ENCODE measurements around the gene NFKBIL1.

Gene NFKBIL1

DNA sequence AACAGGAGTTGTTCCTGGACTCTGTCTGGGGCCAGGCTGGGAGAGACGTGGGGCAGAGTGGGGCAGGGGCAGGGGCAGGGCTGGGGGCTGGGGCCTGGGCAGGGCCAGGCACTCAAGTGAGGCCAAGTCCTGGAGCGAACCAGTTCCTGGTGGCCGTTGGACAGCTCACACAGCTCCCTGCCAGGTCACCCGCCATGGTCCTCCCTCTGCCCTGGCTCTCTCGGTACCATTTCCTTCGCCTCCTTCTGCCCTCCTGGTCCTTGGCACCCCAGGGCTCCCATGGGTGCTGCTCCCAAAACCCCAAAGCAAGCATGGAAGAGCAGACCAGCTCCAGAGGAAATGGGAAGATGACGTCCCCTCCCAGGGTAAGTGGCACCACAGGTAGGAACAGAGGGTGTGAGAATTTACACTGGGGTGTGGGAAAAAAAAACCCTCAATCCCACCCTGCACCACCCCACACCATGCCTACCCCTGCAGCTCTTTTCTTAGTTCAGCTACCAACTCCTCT is 18.5 kb upstream of the NFKBIL1 start, which contains the start of gene MCCD1:
Gene MCCD1 (plus strand): TSS at position 142 of the 508 bp plus-strand sequence. CDS start 53 bp downstream, at position 195.
- Histone ChIP-seq H3K4me1 (no peaks in the 10 kb centered on the region), H3K9me3 (no peaks in the 10 kb centered on the region), H3K4me3 (no peak within 1 kb of the TSS), H3K27me3 (no peaks in the 10 kb centered on the region), H3K36me3 (peaks cover 31 to 47% (median 47%) of the 10 kb centered on the region in 3 donors), H3K27ac (no peak within 1 kb of the TSS)
- no peak for DNase-seq
- intact Hi-C loops (cut with DNase I; ENCODE audit: low total_unique reads), result no loop called here
- TF ChIP-seq, protein P1, sequence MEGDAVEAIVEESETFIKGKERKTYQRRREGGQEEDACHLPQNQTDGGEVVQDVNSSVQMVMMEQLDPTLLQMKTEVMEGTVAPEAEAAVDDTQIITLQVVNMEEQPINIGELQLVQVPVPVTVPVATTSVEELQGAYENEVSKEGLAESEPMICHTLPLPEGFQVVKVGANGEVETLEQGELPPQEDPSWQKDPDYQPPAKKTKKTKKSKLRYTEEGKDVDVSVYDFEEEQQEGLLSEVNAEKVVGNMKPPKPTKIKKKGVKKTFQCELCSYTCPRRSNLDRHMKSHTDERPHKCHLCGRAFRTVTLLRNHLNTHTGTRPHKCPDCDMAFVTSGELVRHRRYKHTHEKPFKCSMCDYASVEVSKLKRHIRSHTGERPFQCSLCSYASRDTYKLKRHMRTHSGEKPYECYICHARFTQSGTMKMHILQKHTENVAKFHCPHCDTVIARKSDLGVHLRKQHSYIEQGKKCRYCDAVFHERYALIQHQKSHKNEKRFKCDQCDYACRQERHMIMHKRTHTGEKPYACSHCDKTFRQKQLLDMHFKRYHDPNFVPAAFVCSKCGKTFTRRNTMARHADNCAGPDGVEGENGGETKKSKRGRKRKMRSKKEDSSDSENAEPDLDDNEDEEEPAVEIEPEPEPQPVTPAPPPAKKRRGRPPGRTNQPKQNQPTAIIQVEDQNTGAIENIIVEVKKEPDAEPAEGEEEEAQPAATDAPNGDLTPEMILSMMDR (IDR thresholded peaks at IDR 0.05), result no peak

DNA sequence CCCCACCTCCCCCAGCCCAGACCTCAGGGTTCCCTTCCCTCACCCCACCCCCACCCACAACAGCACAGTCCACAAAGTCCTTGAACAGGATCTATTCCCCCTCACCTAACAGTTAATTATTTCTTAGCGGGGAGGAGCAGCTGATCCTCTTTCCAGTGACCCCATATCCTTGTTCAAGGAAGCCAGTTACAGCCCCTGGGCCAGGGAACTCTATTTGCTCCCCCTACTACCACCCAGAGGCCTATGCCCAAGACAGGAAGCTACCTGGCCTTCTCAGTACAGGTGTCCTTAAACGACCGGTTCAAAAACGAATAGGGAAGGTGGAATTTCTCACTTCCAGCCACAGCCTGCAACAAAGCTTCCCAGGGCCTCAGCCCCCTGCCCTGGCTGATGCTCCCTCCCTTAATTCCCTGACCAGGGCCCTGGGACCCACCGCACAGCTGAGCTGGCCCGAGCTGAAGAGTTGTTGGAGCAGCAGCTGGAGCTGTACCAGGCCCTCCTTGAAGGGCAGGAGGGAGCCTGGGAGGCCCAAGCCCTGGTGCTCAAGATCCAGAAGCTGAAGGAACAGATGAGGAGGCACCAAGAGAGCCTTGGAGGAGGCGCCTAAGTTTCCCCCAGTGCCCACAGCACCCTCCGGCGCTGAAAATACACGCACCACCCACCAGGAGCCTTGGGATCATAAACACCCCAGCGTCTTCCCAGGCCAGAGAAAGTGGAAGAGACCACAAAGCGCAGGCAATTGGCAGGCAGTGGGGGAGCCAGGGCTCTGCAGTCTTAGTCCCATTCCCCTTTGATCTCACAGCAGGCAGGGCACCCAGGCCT is 17.9 kb upstream of the NFKBIL1 start:
- Histone ChIP-seq H3K9me3 (no peaks in the 10 kb centered on the region), H3K4me3 (no peak overlapping the region), H3K36me3 (peaks cover 38 to 53% (median 53%) of the 10 kb centered on the region in 3 donors), H3K4me1 (no peaks in the 10 kb centered on the region), H3K27ac (no peak overlapping the region), H3K27me3 (no peaks in the 10 kb centered on the region)
- TF ChIP-seq, protein P1 (IDR thresholded peaks at IDR 0.05), result no peak
- DNase-seq, result no peak
- intact Hi-C loops (cut with DNase I; ENCODE audit: low total_unique reads), result no loop called here

DNA sequence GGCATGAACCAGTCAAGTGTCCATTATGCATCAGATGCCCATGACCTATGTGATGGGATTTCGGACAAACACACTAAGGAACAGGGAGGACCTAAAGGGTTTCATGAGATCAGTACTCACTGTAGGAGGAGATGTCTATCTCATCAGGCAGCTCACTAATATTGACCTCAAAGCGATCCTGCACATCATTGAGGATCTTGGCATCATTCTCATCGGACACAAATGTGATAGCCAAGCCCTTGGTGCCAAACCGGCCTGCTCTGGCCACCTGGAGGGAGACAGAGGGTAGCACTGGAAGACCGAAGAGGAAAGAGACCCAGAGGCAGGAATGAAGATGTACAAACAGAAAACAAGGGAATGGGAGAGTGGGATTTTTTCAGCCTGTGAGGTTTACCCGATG is 16.7 kb upstream of the NFKBIL1 start:
- no peaks in the 10 kb centered on the region for H3K27me3 ChIP-seq
- H3K27ac ChIP-seq, result no peak overlapping the region
- peaks cover 49 to 65% (median 64%) of the 10 kb centered on the region in 3 donors for H3K36me3 ChIP-seq
- intact Hi-C loops (cut with DNase I; ENCODE audit: low total_unique reads), result no loop called here
- no peaks in the 10 kb centered on the region for H3K9me3 ChIP-seq
- TF ChIP-seq, protein P1 (IDR thresholded peaks at IDR 0.05), result no peak
- no peak overlapping the region for H3K4me3 ChIP-seq
- H3K4me1 ChIP-seq, result no peaks in the 10 kb centered on the region
- no peak for DNase-seq

- no peak for DNase-seq
- intact Hi-C loops (cut with DNase I; ENCODE audit: low total_unique reads), result no loop called here
- H3K4me3 ChIP-seq, result no peak overlapping the region
- H3K9me3 ChIP-seq, result no peaks in the 10 kb centered on the region
- H3K27me3 ChIP-seq, result no peaks in the 10 kb centered on the region
- TF ChIP-seq, protein P1 (IDR thresholded peaks at IDR 0.05), result no peak
- no peaks in the 10 kb centered on the region for H3K4me1 ChIP-seq
- no peak overlapping the region for H3K27ac ChIP-seq
- peaks cover 54 to 70% (median 69%) of the 10 kb centered on the region in 3 donors for H3K36me3 ChIP-seq
Measured at GRCh38 chr6:31531162-31531561, 16.2 kb upstream of the NFKBIL1 start.

- intact Hi-C loops (cut with DNase I; ENCODE audit: low total_unique reads), result no loop called here
- TF ChIP-seq, protein P1 (IDR thresholded peaks at IDR 0.05), result no peak
- no peaks in the 10 kb centered on the region for H3K9me3 ChIP-seq
- H3K27ac ChIP-seq, result no peak overlapping the region
- H3K36me3 ChIP-seq, result peaks cover 63 to 78% (median 77%) of the 10 kb centered on the region in 3 donors
- H3K27me3 ChIP-seq, result no peaks in the 10 kb centered on the region
- no peaks in the 10 kb centered on the region for H3K4me1 ChIP-seq
- no peak for DNase-seq
- H3K4me3 ChIP-seq, result no peak overlapping the region
Measured at GRCh38 chr6:31531771-31532643, 15.4 kb upstream of the NFKBIL1 start.

Measured in tibial artery (tissue), 4 donors.